SK-N-SH (cell line): Measurements from ENCODE around the gene ZNF646.

Experiments
- EP300 ChIP-seq, 2 experiments: IDR thresholded peaks; 2 replicates each; pipeline versions ENCODE4 v1.4.0 to v1.6.1; 2012; ENCODE audit warnings: borderline replicate concordance in 1 of 2, low read depth in 1 of 2, low read length in 1 of 2
- EZH2phosphoT487 ChIP-seq: fragments of 200-600 bp; sonication (generic); IDR thresholded peaks from 2 replicates; pipeline ENCODE4 v1.6.1; 2017; ENCODE audit warnings: low read depth, mixed run types, mild to moderate bottlenecking, antibody characterized with exemption, moderate library complexity, borderline replicate concordance
- NFIC ChIP-seq: IDR thresholded peaks from 2 replicates; pipeline ENCODE4 v1.4.0; 2012; ENCODE audit warnings: borderline replicate concordance
- TF ChIP-seq, protein P1 (sequence below): fragments of 200-600 bp; sonication (generic); IDR thresholded peaks from 2 replicates; pipeline ENCODE4 v1.6.1; 2017; ENCODE audit warnings: antibody characterized with exemption, mild to moderate bottlenecking, moderate library complexity
- TF ChIP-seq, protein P2 (sequence below): fragments of 150-350 bp; IDR thresholded peaks from 2 replicates; pipeline ENCODE4 v1.6.1; 2017; ENCODE audit warnings: antibody characterized with exemption, low read length, low read depth, borderline replicate concordance
- TF ChIP-seq, protein P3 (sequence below): IDR thresholded peaks from 2 replicates; pipeline ENCODE4 v1.6.1; 2012; ENCODE audit warnings: mild to moderate bottlenecking, low read depth, low read length, moderate library complexity

DNA sequence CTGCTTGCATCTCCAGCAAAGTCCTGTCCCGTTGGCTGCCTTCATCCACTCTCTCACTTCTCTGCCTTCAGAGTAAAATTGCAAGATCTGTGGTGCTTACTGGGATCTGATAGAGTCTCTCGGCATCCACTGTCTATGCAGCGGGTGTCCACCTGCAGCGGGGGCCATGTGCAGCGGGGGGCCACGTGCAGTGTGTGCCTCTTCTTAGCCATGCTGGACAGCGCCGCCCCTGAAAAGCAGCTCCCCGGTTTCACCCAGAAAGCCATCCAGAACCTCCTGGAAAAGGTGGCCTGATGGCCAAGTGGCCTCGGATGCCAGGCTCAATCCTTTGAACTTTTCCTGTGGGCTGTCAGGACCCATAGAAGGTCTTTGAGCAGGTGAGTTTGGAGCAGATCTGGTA, 31.4 kb upstream of the ZNF646 start:
- TF ChIP-seq, protein P1, sequence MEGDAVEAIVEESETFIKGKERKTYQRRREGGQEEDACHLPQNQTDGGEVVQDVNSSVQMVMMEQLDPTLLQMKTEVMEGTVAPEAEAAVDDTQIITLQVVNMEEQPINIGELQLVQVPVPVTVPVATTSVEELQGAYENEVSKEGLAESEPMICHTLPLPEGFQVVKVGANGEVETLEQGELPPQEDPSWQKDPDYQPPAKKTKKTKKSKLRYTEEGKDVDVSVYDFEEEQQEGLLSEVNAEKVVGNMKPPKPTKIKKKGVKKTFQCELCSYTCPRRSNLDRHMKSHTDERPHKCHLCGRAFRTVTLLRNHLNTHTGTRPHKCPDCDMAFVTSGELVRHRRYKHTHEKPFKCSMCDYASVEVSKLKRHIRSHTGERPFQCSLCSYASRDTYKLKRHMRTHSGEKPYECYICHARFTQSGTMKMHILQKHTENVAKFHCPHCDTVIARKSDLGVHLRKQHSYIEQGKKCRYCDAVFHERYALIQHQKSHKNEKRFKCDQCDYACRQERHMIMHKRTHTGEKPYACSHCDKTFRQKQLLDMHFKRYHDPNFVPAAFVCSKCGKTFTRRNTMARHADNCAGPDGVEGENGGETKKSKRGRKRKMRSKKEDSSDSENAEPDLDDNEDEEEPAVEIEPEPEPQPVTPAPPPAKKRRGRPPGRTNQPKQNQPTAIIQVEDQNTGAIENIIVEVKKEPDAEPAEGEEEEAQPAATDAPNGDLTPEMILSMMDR = no peak
- TF ChIP-seq EZH2phosphoT487 (no peak), NFIC (no peak), EP300 (IDR thresholded peaks at IDR 0.05; ENCODE audit: borderline replicate concordance in 1 of 2, low read depth in 1 of 2, low read length in 1 of 2) (no peak)
- TF ChIP-seq, protein P2, sequence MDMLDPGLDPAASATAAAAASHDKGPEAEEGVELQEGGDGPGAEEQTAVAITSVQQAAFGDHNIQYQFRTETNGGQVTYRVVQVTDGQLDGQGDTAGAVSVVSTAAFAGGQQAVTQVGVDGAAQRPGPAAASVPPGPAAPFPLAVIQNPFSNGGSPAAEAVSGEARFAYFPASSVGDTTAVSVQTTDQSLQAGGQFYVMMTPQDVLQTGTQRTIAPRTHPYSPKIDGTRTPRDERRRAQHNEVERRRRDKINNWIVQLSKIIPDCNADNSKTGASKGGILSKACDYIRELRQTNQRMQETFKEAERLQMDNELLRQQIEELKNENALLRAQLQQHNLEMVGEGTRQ = no peak
- TF ChIP-seq, protein P3, sequence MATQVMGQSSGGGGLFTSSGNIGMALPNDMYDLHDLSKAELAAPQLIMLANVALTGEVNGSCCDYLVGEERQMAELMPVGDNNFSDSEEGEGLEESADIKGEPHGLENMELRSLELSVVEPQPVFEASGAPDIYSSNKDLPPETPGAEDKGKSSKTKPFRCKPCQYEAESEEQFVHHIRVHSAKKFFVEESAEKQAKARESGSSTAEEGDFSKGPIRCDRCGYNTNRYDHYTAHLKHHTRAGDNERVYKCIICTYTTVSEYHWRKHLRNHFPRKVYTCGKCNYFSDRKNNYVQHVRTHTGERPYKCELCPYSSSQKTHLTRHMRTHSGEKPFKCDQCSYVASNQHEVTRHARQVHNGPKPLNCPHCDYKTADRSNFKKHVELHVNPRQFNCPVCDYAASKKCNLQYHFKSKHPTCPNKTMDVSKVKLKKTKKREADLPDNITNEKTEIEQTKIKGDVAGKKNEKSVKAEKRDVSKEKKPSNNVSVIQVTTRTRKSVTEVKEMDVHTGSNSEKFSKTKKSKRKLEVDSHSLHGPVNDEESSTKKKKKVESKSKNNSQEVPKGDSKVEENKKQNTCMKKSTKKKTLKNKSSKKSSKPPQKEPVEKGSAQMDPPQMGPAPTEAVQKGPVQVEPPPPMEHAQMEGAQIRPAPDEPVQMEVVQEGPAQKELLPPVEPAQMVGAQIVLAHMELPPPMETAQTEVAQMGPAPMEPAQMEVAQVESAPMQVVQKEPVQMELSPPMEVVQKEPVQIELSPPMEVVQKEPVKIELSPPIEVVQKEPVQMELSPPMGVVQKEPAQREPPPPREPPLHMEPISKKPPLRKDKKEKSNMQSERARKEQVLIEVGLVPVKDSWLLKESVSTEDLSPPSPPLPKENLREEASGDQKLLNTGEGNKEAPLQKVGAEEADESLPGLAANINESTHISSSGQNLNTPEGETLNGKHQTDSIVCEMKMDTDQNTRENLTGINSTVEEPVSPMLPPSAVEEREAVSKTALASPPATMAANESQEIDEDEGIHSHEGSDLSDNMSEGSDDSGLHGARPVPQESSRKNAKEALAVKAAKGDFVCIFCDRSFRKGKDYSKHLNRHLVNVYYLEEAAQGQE = no peak
